AG04449 (cell line): ENCODE measurements around the gene TTBK1.
"Not testable (repeated sequence)": the region's sequence is repeated elsewhere in the genome, so short reads cannot be mapped to it uniquely, and the experiment has no call there.

Source experiments
- CTCF ChIA-PET: fragments of 350-600 bp; formaldehyde crosslinking; extraction: SDS; loops from one replicate; lab custom pipeline; 2021; ENCODE audit warnings: antibody characterized with exemption; lab: Yijun Ruan, JAX
- POLR2A ChIA-PET: fragments of 400-600, 350-600 bp; formaldehyde crosslinking; extraction: SDS; loops from one replicate; lab custom pipeline; 2020; ENCODE audit warnings: antibody characterized with exemption, inconsistent platforms; lab: Yijun Ruan, JAX
- DNase-seq: peaks from one replicate; pipeline ENCODE4 v3.0.0-alpha.2; 2010; ENCODE audit warnings: low read depth, low spot score
- H3K4me3 ChIP-seq: 2 replicates; pipeline ENCODE4 v1.5.1; 2011; ENCODE audit warnings: low read depth, mild to moderate bottlenecking, control low read depth, low read length
- CTCF ChIP-seq: IDR thresholded peaks from one replicate; pipeline ENCODE4 v1.5.1; 2011; ENCODE audit warnings: mild to moderate bottlenecking, moderate library complexity, low read length, control low read depth, inconsistent platforms; ENCODE audit not compliant: insufficient read depth; ENCODE audit errors: missing control alignments

The TTBK1 gene

GRCh38 chr6:43298565-43299337, 55.5 kb downstream of the TTBK1 start:
- no peak overlapping the region for H3K4me3 ChIP-seq
- TF ChIP-seq CTCF: no peak
- POLR2A ChIA-PET: no interaction called here

GRCh38 chr6:43299338-43300293, 56.3 kb downstream of the TTBK1 start:
- no peak for TF ChIP-seq CTCF
- no peak for DNase-seq
- POLR2A ChIA-PET: no interaction called here
- H3K4me3 ChIP-seq: no peak overlapping the region
- CTCF ChIA-PET: interaction anchor here (1.0 to 1.4 kb wide), 3 partner anchors 9 to 37 kb away, joined by 3 read pairs; no protein-coding TSS in a partner anchor

More at GRCh38 chr6:43298565-43299337, 55.5 kb downstream of the TTBK1 start:
- CTCF ChIA-PET: interaction anchor here (1.0 to 3.5 kb wide), 4 partner anchors 8 to 69 kb away, joined by 3 to 14 read pairs (median 3); partner anchors contain the start of genes CRIP3 and DNPH1
- DNase-seq: no peak

- POLR2A ChIA-PET: no interaction called here
- H3K4me3 ChIP-seq: no peak overlapping the region
- no peak for DNase-seq
- TF ChIP-seq CTCF: no peak
- CTCF ChIA-PET: interaction anchor here (1.4 kb wide), 1 partner anchor 33 kb away, joined by 3 read pairs; no protein-coding TSS in a partner anchor
Measured at GRCh38 chr6:43301081-43301870, 58.0 kb downstream of the TTBK1 start.

- no peak for TF ChIP-seq CTCF
- ChIA-PET CTCF (no interaction called here), POLR2A (no interaction called here)
- no peak overlapping the region for H3K4me3 ChIP-seq
- no peak for DNase-seq
Measured at GRCh38 chr6:43302126-43302525, 58.8 kb downstream of the TTBK1 start.

GRCh38 chr6:43303006-43303405, 59.7 kb downstream of the TTBK1 start:
- DNase-seq, H3K4me3 ChIP-seq, POLR2A ChIA-PET: not testable (repeated sequence)
- CTCF ChIA-PET: interaction anchor here (1.7 kb wide), 1 partner anchor 32 kb away, joined by 5 read pairs; no protein-coding TSS in a partner anchor

- DNase-seq: no peak
- ChIA-PET CTCF (interaction anchor here (1.7 kb wide), 1 partner anchor 31 kb away, joined by 5 read pairs; no protein-coding TSS in a partner anchor), POLR2A (no interaction called here)
- H3K4me3 ChIP-seq: no peak overlapping the region
- TF ChIP-seq CTCF: no peak
Measured at GRCh38 chr6:43303751-43304331, 60.6 kb downstream of the TTBK1 start.
